ENCODE data around the gene PTPN20.
"Not testable (repeated sequence)": the region's sequence is repeated elsewhere in the genome, so short reads cannot be mapped to it uniquely, and the experiment has no call there.

PTPN20 gene

GRCh38 chr10:46911144-46911876, at the start of gene PTPN20:
Gene PTPN20 (plus strand): TSS chr10:46911428. CDS start chr10:46932500, 21,072 bp downstream.
- not testable (repeated sequence) for H3K4me1 ChIP-seq (ENCODE audit: control insufficient read depth, insufficient read depth, low read length); H3K4me3 ChIP-seq (ENCODE audit: low read depth, low read length); H3K9me3 ChIP-seq (ENCODE audit: control insufficient read depth, insufficient read depth, low read length); H3K9ac ChIP-seq (ENCODE audit: low read depth, low read length); H3K27me3 ChIP-seq (ENCODE audit: control insufficient read depth, insufficient read depth, low read length); H3K36me3 ChIP-seq (ENCODE audit: control insufficient read depth, insufficient read depth, low read length)

GRCh38 chr10:46869716-46870115, 41.5 kb upstream of the PTPN20 start:
- H3K27me3 ChIP-seq (ENCODE audit: control insufficient read depth, insufficient read depth, low read length); H3K36me3 ChIP-seq (ENCODE audit: control insufficient read depth, insufficient read depth, low read length); H3K4me1 ChIP-seq (ENCODE audit: control insufficient read depth, insufficient read depth, low read length); H3K9me3 ChIP-seq (ENCODE audit: control insufficient read depth, insufficient read depth, low read length); H3K9ac ChIP-seq (ENCODE audit: low read depth, low read length); H3K4me3 ChIP-seq (ENCODE audit: low read depth, low read length): not testable (repeated sequence)

- not testable (repeated sequence) for H3K27me3 ChIP-seq (ENCODE audit: control insufficient read depth, insufficient read depth, low read length); H3K9ac ChIP-seq (ENCODE audit: low read depth, low read length); H3K9me3 ChIP-seq (ENCODE audit: control insufficient read depth, insufficient read depth, low read length); H3K36me3 ChIP-seq (ENCODE audit: control insufficient read depth, insufficient read depth, low read length); H3K4me3 ChIP-seq (ENCODE audit: low read depth, low read length); H3K4me1 ChIP-seq (ENCODE audit: control insufficient read depth, insufficient read depth, low read length)
These were observed 39.6 kb upstream of the PTPN20 start for GRCh38 chr10:46871583-46871982.

DNA sequence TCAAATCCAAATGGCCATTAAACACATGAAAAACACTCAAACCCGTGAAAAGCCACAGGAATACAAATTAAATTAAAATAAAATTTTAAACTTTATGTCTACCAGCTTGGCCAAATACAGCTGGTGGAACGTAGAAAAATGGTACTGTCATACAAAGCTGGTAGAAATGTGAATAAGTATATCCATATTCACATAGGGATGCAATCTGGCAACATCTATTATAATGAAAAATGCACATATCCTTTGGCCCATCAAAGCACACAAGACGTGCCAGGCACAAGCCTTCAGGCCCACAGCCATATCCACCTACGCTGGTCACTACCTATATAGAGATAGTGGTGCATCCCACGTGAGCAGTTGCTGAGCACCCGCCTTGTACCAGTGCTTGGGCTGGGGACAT, 35.9 kb upstream of the PTPN20 start:
- H3K4me3 ChIP-seq (ENCODE audit: low read depth, low read length); H3K4me1 ChIP-seq (ENCODE audit: control insufficient read depth, insufficient read depth, low read length); H3K36me3 ChIP-seq (ENCODE audit: control insufficient read depth, insufficient read depth, low read length); H3K9ac ChIP-seq (ENCODE audit: low read depth, low read length); H3K27me3 ChIP-seq (ENCODE audit: control insufficient read depth, insufficient read depth, low read length); H3K9me3 ChIP-seq (ENCODE audit: control insufficient read depth, insufficient read depth, low read length): not testable (repeated sequence)

- not testable (repeated sequence) for H3K4me1 ChIP-seq (ENCODE audit: control insufficient read depth, insufficient read depth, low read length); H3K9me3 ChIP-seq (ENCODE audit: control insufficient read depth, insufficient read depth, low read length); H3K4me3 ChIP-seq (ENCODE audit: low read depth, low read length); H3K27me3 ChIP-seq (ENCODE audit: control insufficient read depth, insufficient read depth, low read length); H3K9ac ChIP-seq (ENCODE audit: low read depth, low read length); H3K36me3 ChIP-seq (ENCODE audit: control insufficient read depth, insufficient read depth, low read length)
These were observed 34.5 kb upstream of the PTPN20 start for GRCh38 chr10:46876773-46877172.

GRCh38 chr10:46878761-46879160, 32.5 kb upstream of the PTPN20 start:
- not testable (repeated sequence) for H3K9ac ChIP-seq (ENCODE audit: low read depth, low read length); H3K4me3 ChIP-seq (ENCODE audit: low read depth, low read length); H3K9me3 ChIP-seq (ENCODE audit: control insufficient read depth, insufficient read depth, low read length); H3K27me3 ChIP-seq (ENCODE audit: control insufficient read depth, insufficient read depth, low read length); H3K4me1 ChIP-seq (ENCODE audit: control insufficient read depth, insufficient read depth, low read length); H3K36me3 ChIP-seq (ENCODE audit: control insufficient read depth, insufficient read depth, low read length)

DNA sequence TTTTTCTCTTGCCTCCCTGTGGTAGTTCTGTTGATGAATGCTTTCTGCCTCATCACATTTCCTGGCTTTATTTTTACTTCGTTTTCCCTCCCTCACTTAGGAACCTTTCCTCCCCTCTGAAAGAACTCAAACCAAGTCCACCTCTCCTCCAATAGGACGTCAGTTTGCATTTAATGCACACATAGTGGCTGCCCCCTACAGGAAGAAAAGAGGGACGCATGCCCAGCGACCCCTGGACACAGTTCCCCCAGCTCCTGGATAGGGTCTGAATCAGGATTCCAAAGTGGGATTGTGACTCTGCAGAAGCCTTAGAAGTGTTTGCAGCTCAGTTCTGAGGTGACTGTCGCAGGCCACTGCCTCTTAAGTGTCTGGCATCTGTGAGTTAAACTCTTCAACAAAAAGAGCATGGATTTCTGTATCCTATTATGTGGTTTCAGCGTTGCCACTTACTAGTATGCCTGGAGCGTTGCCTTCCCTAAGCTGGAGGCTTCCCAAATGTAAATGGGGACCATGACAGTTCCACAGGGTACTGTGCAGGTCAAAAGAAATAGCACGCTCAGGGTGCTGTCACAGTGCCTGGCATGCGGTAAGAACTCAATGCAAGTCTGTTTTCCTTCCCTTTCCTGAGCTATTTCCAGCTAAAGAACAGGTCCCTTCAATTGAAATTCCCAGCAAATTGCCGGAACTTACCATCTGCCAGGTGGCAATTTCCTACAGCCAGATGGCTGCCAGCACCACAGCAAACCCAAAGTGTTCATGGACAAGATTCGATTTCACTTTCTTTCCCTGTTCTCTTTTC, 20.2 kb upstream of the PTPN20 start:
- H3K36me3 ChIP-seq (ENCODE audit: control insufficient read depth, insufficient read depth, low read length); H3K9me3 ChIP-seq (ENCODE audit: control insufficient read depth, insufficient read depth, low read length); H3K4me1 ChIP-seq (ENCODE audit: control insufficient read depth, insufficient read depth, low read length): not testable (repeated sequence)

GRCh38 chr10:46896762-46897692, 14.2 kb upstream of the PTPN20 start:
- not testable (repeated sequence) for H3K4me3 ChIP-seq (ENCODE audit: low read depth, low read length); H3K27me3 ChIP-seq (ENCODE audit: control insufficient read depth, insufficient read depth, low read length); H3K36me3 ChIP-seq (ENCODE audit: control insufficient read depth, insufficient read depth, low read length); H3K9ac ChIP-seq (ENCODE audit: low read depth, low read length); H3K9me3 ChIP-seq (ENCODE audit: control insufficient read depth, insufficient read depth, low read length); H3K4me1 ChIP-seq (ENCODE audit: control insufficient read depth, insufficient read depth, low read length)

More for the DNA sequence above, 20.2 kb upstream of the PTPN20 start:
- not testable (repeated sequence) for H3K27me3 ChIP-seq (ENCODE audit: control insufficient read depth, insufficient read depth, low read length); H3K9ac ChIP-seq (ENCODE audit: low read depth, low read length); H3K4me3 ChIP-seq (ENCODE audit: low read depth, low read length)

DNA sequence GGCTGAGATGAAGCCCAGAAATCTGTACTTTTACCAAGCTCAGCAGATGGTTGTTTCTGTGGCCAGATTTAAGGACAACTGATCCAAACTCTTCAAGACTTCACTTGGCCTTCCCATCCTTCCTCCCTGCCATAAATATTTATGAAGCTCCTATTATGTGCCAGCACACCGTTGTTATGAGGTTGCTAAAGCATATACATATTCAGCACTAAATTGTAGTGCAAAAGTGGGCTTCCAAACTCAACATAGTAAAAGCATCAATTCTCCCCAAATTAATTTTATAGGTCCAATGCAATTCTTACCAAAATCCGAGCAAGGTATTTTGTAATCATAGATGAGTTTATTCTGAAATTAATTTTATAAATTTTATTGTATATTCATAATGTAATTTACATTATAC, 10.0 kb upstream of the PTPN20 start:
- H3K4me3 ChIP-seq (ENCODE audit: low read depth, low read length); H3K36me3 ChIP-seq (ENCODE audit: control insufficient read depth, insufficient read depth, low read length); H3K27me3 ChIP-seq (ENCODE audit: control insufficient read depth, insufficient read depth, low read length); H3K9ac ChIP-seq (ENCODE audit: low read depth, low read length); H3K9me3 ChIP-seq (ENCODE audit: control insufficient read depth, insufficient read depth, low read length); H3K4me1 ChIP-seq (ENCODE audit: control insufficient read depth, insufficient read depth, low read length): not testable (repeated sequence)

GRCh38 chr10:46903874-46904273, 7.4 kb upstream of the PTPN20 start:
- not testable (repeated sequence) for H3K9me3 ChIP-seq (ENCODE audit: control insufficient read depth, insufficient read depth, low read length); H3K36me3 ChIP-seq (ENCODE audit: control insufficient read depth, insufficient read depth, low read length); H3K4me1 ChIP-seq (ENCODE audit: control insufficient read depth, insufficient read depth, low read length); H3K9ac ChIP-seq (ENCODE audit: low read depth, low read length); H3K4me3 ChIP-seq (ENCODE audit: low read depth, low read length); H3K27me3 ChIP-seq (ENCODE audit: control insufficient read depth, insufficient read depth, low read length)

- not testable (repeated sequence) for H3K36me3 ChIP-seq (ENCODE audit: control insufficient read depth, insufficient read depth, low read length); H3K9me3 ChIP-seq (ENCODE audit: control insufficient read depth, insufficient read depth, low read length); H3K27me3 ChIP-seq (ENCODE audit: control insufficient read depth, insufficient read depth, low read length); H3K9ac ChIP-seq (ENCODE audit: low read depth, low read length); H3K4me3 ChIP-seq (ENCODE audit: low read depth, low read length); H3K4me1 ChIP-seq (ENCODE audit: control insufficient read depth, insufficient read depth, low read length)
These were observed 4.9 kb upstream of the PTPN20 start for GRCh38 chr10:46906359-46906758.

Data from iPS-15b (cell line).